ENCODE results near the gene EIF3D. TPM values are rescaled to one million over a fixed set of nuclear protein-coding genes. Genes with fewer than 3 reads are reported as not detected.

The EIF3D gene
- total and polyA plus RNA-seq, 2 of the 8 experiments (the other 6 are each of a cell fraction or from before 2014, with no cell fraction given), result 195 to 408 TPM

DNA sequence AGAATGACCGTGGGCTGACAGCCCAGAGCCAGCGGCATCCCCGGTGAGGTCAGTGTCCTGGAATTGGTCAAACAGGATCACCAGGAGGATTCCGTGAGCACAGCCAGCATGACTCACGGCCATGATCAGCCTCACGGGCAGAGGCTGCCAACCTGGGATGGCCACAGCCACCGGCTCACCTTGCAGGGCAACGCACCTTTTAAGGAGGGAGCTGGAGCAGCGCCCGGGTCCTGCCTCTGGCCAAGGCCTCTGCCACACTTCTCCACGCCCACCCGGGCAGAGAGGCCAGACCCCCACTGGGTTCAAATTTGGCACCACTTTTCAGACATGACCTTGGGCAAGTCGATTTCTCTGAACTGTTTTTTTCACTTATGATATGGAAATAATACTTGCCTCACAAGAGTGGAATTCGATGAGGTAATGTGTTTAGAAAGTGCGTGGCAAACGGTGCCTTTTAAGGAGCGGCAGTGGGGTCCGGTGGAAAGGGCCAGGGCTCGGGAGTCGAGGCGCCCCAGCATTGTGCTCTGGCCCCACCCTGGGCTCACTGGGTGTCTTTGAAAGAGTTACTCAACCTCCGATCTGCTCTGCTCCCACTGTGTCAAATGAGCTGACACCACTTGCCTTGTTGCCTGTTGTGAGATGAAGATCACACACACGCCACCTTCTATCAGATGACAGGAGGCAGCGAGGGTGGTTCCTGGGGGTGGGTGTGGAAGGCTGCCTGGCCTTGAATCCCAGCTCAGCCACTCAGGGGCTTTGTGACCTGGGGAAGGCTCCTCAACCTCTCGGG is 63.5 kb downstream of the EIF3D start (continued):
- TF ChIP-seq TBP (IDR thresholded peaks at IDR 0.05; ENCODE audit: low read depth, low read length) (no peak), YY1 (IDR thresholded peaks at IDR 0.05; ENCODE audit: low read depth, low read length) (no peak)
